ENCODE measurements around the gene NMT2.

- no peak for TF ChIP-seq EZH2 (IDR thresholded peaks at IDR 0.05; ENCODE audit: low read length, unreplicated experiment)
- no peak for TF ChIP-seq CTCF (conservative IDR thresholded peaks at IDR 0.05; ENCODE audit: low read depth, low read length)
Measured at GRCh38 chr10:15197276-15197675, 28.8 kb upstream of the NMT2 start.

Measured in PC-3 (cell line).